Activated CD4-positive, alpha-beta T cell treated with anti-CD3 and anti-CD28 coated beads, Interleukin-2, Interleukin-4, amounts not matched to agents 100 ng/mL and 50 ng/mL, durations not matched to agents 16 hours and 8 hours (primary cell): ENCODE data around the gene ASIC4.

Experiments used
- DNase-seq: peaks from one replicate; pipeline ENCODE4 v3.0.0-alpha.2; 2020; ENCODE audit warnings: low spot score

Gene ASIC4, protein sequence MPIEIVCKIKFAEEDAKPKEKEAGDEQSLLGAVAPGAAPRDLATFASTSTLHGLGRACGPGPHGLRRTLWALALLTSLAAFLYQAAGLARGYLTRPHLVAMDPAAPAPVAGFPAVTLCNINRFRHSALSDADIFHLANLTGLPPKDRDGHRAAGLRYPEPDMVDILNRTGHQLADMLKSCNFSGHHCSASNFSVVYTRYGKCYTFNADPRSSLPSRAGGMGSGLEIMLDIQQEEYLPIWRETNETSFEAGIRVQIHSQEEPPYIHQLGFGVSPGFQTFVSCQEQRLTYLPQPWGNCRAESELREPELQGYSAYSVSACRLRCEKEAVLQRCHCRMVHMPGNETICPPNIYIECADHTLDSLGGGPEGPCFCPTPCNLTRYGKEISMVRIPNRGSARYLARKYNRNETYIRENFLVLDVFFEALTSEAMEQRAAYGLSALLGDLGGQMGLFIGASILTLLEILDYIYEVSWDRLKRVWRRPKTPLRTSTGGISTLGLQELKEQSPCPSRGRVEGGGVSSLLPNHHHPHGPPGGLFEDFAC

DNA sequence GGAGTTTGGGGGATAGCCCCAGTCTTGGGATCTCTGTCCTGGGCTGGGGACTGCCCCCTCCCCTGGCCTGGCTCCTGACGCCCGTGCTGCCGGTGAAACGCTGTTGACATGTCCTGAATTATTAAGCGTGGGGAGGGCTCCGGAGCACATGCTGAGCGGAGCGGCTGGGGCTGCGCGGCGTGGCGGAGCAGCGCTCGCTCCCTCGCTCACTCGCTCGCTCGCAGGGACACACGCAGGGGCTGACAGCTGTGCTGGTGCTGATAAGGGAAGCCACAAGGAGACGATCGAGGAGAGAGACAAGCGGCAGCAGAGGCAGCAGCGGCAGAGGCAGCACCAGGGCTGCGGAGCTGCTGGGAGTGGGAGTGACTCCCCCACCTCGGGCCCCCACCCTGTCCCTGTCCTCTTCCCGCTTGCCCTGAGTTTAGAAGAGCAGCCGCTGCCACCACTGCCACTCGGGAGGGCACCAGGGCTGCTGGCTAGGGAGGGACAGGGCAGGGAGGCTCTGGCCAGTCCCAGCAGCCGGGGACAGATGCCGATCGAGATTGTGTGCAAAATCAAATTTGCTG lies at the start of gene ASIC4:
Gene ASIC4 (plus strand): TSS at position 287 of the 566 bp plus-strand sequence. CDS start 243 bp downstream, at position 530.
- DNase-seq: no peak

DNA sequence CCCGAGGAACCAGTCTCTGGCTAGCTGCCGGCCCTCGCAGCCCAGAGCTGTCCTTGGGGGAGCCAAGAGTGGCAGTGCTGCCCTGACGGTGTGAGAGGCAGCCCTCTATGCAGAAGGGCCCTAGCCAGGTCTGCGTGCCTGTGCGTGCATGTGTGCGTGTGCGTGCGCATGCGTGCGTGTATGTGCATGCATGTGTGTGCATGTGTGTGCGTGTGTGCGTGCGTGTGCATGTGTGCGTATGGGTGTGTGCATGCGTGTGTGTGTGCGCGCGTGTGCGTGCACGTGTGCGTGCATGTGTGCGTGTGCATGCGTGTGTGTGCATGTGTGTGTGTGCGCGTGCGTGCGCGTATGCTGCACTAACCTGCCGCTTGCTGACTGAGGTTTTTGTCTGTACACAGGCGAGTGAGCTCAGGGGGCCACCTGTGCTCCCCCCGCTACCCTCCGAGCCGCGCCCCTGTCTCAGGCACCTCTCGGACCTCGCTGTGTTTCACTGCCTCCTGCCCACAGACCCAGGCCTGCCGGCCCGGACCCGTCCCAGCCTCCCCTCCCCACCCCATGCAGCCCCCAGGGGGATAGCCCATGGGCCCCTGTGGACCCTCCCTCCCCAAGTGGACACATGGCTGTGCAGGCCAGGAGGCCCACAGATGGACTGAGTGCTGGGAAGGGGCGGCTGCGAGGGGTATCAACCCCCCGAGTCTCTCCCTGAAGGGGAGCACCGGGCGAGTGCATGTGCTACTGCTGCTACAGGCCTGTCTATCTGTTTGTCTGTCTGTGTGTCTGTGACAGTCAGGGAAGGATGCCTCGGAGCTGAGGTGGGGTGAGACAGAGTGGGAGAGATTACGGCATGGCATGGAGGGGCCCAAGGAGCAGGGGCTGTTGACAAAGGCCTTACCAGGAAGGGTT lies 48.4 kb upstream of the ASIC4 start:
- DNase-seq: no peak

DNA sequence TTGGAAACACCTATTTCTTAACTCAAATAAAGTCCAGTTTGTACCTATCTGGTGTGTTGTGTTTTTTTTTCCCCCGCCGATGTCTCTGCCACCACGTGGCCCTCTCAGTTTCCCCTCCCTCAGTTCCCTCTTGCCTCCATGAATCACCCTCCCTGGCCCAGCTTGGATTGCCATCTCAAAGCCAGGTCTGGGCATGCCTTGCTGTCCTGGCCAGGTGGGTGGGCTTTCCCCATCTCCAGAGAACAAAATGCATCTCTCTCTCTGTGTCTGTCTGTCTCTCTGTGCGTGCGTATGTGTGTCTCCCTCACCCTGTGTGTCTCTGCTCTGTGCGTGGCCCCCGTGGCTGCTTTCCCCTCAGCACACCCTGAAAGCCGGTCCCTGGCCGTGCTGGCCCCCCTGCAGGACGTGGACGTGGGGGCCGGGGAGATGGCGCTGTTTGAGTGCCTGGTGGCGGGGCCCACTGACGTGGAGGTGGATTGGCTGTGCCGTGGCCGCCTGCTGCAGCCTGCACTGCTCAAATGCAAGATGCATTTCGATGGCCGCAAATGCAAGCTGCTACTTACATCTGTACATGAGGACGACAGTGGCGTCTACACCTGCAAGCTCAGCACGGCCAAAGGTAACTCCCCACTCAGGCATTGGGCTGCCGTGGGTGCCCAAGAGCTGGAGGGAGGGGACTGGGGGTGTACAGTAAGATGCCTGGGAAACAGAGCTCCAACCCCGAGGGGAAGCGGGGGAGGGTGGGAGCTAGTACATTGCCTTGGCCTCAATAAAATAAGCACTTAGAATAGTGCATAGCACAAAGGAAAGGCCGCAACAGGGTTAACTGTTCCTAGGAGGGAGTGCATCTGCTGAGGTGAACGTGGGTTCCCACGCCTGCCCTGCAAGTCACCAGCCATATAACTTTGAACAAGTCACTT lies 47.2 kb upstream of the ASIC4 start:
- no peak for DNase-seq

DNA sequence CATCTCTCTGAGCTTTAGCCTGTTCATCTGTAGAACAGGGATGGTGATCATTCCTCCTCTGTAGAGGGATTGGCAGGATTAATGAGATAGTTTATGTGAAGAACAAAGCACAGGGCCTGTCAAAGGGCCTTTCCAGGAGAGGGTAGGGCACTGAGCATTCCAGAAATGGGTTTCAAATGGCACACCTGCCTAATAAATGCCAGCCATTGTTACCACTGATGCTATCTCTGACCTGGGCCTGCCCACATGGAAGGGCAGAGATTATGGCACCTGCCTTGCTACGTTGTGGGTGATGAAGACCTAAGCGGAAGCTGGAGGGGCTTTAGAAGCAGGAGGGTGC lies 46.6 kb upstream of the ASIC4 start:
- no peak for DNase-seq

DNA sequence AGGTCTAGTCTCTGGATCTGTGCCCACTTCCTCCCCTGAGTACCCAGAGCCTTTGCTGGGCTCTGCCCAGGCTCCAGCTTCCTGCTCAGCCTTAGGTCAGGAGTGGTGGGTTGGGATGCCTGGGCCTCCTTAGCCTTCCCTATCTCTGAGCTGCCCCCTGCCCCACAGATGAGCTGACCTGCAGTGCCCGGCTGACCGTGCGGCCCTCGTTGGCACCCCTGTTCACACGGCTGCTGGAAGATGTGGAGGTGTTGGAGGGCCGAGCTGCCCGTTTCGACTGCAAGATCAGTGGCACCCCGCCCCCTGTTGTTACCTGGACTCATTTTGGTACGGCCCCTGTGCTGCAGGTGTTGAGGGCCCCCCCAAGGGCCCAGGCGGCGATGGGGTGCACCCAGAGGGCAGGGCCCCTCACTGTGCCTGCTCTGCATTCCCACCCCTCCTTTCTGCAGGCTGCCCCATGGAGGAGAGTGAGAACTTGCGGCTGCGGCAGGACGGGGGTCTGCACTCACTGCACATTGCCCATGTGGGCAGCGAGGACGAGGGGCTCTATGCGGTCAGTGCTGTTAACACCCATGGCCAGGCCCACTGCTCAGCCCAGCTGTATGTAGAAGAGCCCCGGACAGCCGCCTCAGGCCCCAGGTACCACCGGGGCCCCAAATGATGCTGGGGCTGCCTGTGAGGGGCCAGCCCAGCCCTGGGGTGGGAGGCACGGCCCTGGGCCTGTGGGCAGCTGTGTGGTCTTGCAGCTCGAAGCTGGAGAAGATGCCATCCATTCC lies 45.7 kb upstream of the ASIC4 start:
- no peak for DNase-seq

DNA sequence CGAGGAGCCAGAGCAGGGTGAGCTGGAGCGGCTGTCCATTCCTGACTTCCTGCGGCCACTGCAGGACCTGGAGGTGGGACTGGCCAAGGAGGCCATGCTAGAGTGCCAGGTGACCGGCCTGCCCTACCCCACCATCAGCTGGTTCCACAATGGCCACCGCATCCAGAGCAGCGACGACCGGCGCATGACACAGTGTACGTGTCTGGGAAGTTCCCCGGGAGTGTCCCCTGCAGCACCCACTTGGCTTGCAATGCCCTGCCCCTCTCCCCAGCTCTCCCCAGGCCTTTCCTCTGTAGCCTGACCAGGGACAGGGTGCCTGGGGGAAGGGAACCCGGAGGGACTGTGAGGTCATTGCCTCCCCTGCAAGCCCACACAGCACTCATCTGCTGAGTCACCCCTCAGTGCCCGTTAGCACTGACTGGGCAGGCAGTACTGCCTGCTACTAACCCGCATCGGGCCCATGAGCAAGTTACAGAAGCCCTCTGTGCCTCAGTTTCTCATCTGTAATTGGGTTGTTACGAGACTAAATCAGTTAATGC lies 45.0 kb upstream of the ASIC4 start:
- DNase-seq: no peak

DNA sequence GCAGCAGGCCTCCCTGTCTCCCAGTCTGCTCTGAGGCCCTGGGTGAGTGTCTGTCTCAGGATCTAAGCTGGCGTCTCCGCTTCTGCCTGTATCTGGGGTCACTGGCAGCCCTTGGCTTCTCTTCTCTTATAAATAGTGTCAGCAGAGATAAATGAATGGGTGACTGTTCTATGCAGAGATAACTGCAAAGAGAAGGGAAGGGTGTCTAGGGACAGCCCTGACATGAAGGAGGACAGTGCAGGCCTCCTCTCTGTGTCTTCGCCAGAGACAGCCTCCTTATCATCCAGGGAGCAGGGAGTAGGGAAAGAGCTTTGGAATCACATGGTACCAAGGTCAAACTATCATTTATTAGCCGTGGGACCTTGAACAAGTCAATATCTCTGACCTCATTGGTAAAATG lies 43.9 kb upstream of the ASIC4 start:
- DNase-seq: no peak

DNA sequence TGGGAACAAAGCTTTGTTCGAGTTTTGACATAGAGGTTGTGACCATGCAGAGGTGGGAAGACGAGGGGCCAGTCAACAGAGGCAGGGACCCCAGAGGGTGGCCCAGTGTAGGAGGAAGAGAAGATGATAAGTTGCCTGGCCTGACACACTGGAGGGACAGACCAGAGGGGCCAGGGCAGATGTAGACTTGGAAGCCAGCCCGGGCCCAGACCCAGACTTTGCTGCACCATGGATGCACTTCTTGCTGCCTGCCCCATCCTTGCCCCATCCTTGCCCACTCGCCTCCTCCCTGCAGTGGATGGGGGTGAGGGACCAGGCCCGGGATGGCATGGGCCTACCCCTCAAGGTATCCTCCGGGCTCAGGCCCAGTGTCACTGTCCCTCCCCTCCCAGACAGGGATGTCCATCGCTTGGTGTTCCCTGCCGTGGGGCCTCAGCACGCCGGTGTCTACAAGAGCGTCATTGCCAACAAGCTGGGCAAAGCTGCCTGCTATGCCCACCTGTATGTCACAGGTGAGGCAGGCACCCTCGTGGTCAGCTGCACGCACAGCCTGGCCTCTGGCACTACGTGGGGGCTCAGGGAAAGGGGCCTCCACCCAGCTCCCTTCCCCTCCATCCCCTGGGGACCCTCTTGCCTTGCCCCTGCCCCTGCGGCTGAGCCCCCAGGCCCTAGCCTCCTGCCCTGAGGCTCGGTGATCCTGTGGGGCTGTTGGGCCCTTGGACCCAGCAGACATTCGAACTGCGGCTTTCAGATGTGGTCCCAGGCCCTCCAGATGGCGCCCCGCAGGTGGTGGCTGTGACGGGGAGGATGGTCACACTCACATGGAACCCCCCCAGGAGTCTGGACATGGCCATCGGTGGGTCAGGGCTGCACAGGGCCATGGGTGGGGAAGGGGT lies 42.6 kb upstream of the ASIC4 start:
- no peak for DNase-seq

DNA sequence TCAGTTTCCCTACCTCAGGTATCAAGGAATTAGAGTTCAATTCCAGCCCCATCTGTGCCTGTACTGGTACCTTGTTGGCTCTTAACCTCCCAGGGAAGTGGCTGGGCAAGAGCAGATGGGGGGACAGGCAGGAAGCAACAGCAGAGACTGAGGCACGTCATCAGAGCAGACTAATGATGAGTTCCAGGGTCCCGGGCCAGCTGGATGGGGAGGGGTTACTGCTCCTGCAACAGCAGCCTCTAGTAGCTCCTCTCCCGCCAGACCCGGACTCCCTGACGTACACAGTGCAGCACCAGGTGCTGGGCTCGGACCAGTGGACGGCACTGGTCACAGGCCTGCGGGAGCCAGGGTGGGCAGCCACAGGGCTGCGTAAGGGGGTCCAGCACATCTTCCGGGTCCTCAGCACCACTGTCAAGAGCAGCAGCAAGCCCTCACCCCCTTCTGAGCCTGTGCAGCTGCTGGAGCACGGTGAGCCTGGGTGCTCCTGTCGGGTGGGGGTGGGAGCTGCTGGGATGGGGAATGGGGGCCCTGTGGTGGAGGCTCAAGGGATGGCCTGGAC lies 41.6 kb upstream of the ASIC4 start:
- DNase-seq: no peak

DNA sequence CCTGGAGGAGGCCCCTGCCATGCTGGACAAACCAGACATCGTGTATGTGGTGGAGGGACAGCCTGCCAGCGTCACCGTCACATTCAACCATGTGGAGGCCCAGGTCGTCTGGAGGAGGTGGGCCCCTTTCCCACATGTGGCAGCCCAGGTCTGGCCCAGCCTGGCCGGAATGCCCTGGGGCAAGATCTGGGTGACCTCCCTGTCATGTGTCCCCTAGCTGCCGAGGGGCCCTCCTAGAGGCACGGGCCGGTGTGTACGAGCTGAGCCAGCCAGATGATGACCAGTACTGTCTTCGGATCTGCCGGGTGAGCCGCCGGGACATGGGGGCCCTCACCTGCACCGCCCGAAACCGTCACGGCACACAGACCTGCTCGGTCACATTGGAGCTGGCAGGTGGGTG lies 40.8 kb upstream of the ASIC4 start:
- no peak for DNase-seq

DNA sequence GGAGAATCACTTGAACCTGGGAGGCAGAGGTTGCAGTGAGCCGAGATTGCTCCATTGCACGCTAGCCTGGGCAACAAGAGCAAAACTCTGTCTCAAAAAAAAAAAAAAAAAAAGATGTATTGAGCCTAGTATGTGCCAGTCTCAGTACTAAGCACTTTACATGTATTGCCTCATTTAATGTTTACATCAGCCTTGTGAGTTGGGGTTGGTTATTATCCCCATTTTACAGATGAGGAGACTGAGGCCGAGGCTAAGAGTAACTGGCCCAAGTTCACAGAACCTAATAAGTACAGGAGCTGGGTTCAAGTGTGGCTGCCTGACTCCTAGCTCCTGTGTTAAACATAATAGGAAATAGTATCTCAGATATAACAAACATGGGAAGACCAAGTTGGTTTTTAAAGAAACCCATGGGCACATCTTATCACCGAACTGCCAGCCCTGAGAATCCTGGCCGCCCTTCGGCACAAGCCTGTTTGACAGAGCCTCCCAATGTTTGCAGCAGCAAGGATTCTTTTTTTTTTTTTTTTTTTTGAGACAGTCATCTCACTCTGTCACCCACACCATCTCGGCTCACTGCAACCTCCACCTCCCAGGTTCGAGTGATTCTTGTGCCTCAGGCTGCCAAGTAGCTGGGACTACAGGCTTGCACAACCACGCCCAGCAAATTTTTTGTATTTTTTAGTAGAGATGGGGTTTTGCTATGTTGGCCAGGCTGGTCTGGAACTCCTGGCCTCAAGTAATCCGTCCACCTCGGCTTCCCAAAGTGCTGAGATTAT lies 39.8 kb upstream of the ASIC4 start:
- no peak for DNase-seq

DNA sequence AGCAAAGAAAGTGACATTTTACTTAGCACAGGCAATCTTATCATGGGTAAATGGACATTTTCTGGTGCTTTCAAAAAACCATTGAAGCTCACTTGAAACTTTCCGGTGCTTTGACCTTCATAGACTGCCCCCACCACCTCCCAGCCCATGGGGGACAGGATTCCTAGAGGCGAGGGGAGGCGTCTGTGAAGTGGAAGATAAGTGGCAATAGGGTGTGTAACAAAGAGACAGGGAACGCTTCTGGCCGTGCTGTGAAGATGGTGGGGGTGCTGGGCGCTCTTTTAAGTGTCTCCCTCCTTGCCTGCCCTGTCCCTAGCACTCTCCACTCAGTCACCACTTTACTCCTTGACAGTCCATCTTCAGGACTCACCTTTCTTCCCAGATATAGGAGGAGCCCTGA lies 39.0 kb upstream of the ASIC4 start:
- no peak for DNase-seq

DNA sequence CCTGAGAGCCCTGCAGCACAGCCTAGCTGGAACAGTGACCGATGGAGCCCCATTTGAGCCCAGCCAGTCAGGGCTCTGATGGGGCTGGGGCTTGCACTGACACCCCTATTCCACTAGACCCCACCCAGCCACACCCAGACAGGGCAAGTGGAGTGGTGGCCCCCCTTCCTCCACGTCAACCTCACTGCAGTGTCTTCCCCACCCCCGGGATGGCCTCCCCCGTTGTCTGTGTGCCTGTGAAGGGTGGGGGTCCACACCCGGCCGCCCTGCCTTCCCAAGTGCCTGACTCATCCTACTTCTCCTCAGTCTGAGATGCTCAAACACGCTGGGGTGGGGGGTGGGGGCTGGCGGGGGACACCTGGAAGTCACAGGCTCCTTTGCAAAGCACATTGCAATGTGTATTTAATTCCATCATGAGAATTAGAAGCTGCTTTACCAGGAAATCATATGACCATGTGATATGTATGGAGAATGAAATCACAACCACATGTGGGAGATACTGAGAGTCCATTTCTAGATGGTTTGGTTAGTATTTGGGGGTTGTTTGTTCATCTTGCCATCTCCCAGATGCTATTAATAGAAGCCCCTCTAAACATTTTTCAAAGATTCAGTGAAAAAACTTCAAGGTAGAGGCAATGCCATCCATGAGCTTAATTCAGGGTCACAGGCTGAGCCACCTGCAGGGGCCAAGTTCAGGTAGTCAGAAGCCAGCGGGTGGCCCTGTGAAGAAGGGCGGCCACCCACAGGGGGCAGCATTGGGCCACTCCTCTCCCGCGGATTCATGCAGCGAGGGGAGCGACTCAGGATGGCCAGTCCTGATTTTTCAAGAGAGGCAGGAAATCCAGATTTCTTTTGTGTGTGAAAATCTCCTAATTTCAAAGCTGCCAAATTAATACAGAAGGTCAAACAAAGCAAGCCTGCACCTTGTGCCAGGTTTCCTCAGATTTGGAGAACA lies 38.3 kb upstream of the ASIC4 start:
- DNase-seq: peak; percentile 58

DNA sequence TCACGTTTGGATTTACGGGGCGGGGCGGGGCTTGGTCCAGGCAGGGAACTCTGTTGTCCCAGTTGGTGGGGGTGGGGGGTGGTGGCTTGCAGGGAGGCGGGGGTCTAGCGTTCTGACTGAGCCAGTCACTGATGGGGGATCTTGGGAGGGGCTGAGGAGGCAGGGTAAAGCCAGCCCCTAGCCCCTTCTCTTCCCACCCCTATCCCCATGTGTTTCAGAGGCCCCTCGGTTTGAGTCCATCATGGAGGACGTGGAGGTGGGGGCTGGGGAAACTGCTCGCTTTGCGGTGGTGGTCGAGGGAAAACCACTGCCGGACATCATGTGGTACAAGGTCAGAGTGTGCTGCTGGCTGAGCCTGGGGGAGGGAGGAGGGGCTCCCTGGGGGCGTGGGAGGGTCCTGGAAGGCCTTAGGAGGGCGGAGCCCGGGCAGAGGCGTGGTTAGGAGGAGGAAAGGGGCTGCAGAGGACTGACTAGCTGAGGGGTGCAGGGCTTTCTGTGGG lies 37.6 kb upstream of the ASIC4 start:
- DNase-seq: no peak

DNA sequence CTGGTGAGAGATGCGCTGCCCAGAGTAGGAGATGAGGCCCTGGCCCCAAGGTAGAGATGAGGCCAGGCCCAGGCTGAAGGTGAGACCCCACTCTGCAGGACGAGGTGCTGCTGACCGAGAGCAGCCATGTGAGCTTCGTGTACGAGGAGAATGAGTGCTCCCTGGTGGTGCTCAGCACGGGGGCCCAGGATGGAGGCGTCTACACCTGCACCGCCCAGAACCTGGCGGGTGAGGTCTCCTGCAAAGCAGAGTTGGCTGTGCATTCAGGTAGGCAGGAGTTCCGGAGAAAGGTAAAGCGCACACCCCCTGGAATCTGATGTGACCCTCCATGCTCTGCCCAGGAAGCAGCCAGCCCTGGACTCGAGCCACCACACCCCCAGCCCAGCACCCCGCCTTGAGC lies 37.1 kb upstream of the ASIC4 start:
- DNase-seq: no peak

DNA sequence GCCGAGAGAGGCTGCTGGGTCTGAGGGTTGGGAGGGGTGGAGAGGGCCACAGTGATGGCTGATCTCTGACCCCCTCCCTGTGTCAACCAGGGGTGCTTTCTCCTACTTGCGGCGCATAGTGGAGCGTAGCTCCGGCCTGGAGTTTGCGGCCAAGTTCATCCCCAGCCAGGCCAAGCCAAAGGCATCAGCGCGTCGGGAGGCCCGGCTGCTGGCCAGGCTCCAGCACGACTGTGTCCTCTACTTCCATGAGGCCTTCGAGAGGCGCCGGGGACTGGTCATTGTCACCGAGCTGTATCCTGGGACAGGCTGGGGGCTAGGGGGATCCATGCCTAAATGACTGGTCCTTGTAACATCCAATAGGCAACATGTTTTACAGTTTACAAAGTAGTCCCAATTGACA lies 36.5 kb upstream of the ASIC4 start:
- no peak for DNase-seq

DNA sequence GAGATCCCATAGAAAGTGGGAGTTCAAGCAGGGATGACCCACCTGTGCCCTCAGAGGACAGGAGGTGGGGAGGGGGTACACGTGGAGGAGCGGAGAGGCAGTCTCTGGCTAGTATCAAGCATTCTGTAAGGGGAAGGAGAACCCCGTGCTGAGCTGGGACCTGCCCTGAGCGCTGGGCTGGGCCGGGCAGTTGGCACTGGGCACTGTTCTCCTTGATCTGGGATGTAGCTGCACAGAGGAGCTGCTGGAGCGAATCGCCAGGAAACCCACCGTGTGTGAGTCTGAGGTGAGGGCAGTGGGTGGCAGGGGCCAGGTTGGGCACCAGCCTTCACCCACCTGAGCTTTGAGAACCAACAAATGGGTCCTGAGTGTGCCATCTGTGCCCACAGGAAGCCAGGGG lies 35.4 kb upstream of the ASIC4 start:
- DNase-seq: no peak
